ENCODE results near the gene SH2D4B.

Gene SH2D4B

DNA sequence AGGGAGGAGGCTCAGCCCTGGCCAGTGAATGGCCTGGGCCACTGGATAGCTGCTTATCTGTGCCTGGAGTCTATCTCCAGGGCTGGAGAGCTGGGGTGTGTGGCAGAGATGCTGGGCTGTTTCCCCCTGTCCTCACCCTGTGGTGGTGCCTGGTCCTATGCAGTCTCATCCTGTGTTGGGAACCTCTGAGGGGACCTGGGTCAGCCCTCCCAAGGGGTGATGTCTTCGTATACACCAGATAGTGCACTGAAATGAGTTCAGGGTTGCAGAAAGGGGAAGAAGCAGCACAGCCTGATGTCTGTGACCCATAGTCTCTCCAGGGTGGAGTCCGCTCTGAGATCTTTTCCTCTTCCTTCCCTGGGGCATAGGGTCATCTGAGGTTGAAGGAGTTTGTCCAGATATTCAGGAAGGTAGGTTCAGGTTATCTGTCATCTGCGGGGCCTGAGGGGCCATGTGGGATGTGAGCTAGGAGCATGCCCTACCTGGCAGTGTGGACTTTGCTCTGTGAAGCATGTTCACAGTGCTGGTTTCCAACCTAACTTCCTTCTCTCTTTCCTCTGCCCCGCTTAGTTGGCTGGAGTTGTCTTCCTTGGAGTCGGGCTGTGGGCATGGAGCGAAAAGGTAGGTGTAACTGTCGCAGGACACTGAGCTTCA, 33.4 kb upstream of the SH2D4B start:
- DNase-seq (ENCODE audit: low read depth) = no peak

DNA sequence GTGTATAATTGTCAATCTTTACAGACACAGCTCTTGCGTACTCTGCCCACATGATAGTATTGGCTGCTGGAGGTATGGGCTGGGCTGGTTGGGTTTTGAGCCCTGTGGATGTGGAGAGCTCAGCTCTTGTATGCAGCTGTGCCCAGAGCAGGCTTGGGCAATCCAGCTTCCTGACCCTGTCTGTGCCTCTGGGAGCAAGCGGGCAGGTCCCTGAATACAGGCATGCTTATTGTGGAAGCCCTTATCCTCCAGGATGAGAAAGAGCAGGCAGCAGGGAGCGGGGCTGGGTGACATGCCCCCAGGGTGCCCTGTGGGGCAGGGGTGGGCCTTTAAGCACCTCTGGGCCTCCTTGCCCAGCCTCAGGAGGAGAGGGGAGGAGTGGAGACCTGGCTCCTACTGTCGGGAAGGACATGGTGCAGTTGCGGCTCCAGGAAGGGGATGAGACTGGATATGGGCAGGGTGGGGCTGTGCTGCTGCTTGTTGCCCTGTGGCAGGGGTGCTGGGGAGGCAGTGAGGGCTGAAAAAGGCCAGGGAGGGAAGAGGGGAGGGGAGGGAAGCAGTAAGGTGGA, 32.7 kb upstream of the SH2D4B start:
- DNase-seq (ENCODE audit: low read depth) = no peak

DNA sequence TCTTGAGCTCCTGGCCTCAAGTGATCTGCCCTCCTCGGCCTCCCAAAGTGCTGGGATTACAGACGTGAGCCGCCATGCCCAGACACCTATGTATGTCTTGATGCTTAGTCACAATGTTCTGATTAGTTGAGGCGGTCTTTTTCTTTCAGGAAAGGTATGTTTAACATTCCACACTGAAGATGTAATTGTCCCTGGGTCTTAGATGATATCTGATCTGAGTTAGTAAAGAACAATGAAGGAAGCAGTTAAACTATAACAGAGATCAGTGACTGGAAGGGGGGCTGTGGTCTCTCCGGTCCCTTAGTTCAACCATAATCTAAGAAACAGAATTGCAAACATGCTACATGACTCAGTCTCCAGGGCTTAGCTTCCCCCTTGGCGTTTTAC, 31.5 kb upstream of the SH2D4B start:
- DNase-seq (ENCODE audit: low read depth) = no peak

DNA sequence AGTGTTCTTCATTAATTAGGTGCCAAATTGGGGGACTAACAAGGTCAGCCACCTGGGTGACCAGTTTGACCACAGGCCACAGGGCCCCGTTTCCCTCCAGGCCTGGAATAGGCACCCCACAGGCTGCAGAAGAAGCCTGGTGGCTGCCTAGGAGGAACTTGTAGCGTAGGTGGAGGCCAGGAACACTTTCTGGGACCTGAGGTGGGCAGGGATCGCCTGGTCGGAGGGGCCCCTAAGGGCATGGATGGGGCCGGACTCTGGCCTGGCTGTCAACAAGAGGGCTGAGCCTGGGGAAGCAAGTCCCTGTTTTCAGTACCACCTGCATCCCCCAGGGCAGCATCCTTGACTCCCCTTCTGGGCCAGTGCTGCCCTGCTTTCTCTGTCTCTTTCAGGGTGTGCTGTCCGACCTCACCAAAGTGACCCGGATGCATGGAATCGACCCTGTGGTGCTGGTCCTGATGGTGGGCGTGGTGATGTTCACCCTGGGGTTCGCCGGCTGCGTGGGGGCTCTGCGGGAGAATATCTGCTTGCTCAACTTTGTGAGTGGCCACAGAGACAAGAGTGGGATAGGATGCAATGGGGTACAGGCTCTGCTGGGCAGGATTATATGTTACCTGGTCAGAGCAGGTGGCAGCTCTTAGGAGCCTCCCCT, 30.7 kb upstream of the SH2D4B start:
- DNase-seq (ENCODE audit: low read depth) = no peak

DNA sequence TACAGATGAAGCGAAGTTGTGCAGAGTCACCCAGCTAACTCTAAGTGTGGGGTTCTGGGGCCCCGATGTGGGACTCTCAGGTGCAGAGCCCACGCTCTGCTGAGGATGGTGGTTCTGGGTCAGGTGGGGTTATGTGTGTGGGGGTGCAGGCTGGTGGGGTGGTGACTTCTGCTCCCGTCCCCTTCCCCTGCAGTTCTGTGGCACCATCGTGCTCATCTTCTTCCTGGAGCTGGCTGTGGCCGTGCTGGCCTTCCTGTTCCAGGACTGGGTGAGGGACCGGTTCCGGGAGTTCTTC, 28.6 kb upstream of the SH2D4B start:
- no peak for DNase-seq (ENCODE audit: low read depth)

DNA sequence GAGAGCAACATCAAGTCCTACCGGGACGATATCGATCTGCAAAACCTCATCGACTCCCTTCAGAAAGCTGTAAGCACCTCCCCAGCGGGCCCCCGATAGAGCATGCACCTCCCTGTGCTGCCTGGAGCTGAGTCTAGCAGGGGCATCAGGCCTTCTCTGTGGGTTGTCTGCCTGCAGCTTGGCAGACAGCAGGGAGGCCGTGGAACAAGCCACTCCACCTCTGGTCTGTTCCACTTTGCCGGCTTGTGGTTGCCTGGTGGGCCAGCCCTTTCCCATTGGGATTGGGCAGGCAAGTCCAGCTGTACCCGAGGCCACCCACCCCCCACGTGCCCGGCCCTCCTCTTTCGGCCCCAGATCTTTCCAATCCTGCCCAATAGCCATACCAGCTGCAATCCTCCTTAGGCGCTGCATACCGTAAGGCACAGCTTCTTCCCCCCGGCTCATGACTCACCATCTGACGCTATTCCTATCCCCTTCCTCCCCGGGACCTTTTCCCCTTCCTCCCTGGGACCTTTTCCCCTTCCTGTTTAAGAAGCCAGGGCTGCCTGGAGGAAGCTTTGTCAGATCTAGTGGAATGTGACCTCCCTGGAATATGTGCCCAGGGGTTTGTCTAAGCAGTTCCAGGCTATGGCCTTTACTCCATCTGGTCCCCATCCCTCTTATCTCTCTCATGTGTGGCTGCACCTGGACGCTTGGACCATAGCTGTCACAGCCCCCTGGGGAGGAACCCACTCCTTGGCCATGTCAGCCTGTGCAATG, 28.1 kb upstream of the SH2D4B start:
- DNase-seq (ENCODE audit: low read depth) = no peak

DNA sequence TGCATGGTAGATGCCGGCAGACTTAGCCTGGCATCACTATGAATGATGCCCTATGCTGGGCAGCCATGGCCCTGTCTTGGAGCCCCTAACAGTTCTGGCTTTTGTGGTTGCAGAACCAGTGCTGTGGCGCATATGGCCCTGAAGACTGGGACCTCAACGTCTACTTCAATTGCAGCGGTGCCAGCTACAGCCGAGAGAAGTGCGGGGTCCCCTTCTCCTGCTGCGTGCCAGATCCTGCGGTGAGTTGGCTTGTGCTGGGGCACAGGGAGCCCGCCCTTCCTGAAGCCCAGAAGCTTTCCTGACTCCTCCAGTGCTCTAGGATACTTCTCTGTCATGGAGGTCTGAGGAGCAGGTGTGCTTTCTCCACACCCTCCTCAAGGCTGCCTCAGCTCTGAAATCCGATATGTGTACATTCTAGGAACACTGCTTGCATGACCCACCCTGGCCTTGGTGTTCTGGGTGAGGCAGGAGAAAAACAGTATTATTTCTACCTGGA, 25.6 kb upstream of the SH2D4B start:
- no peak for DNase-seq (ENCODE audit: low read depth)

DNA sequence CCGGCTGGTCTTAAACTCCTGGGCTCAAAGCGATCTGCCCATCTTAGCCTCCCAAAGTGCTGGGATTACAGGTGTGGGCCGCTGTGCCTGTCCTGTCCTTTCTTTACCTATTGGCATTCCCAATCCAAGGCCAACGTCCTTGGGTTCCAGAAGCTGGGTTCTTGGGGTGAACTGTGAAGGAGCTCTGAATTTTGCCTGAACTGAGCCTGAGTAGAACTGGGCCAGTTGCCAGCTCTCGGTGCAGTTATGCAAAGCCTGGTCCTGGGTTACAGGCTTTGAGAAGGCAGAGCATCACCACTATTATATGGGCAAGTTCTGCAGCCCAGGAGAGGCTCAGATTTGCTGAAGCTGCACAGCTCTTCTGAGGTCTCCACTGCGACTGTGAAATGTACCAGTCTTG, 24.6 kb upstream of the SH2D4B start:
- no peak for DNase-seq (ENCODE audit: low read depth)

DNA sequence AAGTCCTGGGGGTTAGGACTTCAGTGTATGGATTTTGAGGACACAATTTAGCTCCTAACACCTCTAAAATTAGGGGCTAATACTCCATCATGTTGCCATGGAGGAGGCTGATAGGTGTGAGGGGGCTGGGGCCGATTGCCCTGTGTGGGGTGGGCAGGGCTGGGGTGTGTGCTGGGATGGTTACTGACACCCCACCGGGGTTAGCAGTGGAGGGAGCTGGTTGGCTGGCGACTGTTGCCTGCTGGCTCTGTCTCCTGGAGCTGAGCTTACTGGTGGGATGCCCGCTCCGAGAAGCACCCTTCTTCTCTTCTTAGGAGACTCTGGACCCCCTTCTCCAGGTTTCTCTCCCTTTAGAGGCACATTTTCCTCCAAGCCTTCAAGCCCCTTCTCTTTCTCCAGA, 22.2 kb upstream of the SH2D4B start:
- no peak for DNase-seq (ENCODE audit: low read depth)

DNA sequence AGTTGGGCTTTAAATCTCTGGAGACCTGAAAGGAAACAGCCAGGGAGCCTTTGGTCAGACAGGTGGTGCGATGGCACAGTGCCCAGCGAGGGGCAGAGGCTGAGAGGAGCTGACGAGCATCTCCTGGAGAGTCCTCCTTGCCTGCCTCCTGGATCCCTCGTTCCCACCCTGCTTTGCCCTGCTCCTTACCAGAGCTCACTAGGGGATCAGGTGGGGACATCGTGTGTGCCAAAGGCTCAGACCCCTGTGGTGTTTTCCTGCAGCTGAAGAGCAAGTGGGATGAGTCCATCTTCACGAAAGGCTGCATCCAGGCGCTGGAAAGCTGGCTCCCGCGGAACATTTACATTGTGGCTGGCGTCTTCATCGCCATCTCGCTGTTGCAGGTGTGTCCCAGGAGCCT, 21.8 kb upstream of the SH2D4B start:
- no peak for DNase-seq (ENCODE audit: low read depth)

DNA sequence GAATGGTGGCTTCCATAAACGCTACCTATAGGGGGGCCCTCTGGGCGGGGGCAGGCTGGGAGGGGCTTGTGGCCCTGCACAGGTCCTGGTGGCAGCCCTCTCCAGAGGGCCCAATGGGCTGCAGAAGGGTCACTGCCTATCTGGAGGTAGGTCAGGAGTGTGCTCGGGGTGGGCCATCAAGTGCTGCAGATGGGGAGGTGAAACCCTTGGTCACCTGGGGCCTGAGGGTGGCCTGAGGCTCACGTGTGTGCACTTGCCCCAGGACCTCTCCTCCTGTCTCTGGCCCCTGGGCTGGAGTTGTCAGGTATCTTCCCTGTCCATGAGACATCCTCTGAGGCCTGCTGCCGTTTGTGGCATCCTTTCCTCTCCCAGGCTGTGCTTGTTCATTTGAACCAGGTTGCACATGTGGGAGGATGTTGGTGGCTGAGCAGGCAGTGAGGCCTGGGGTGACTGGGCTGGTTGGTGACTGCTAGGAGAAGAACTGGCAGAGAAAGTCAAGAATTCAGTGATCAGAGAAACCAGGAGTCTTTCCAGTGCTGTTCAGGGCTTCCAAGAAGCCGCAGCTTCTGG, 21.1 kb upstream of the SH2D4B start:
- DNase-seq (ENCODE audit: low read depth) = no peak

DNA sequence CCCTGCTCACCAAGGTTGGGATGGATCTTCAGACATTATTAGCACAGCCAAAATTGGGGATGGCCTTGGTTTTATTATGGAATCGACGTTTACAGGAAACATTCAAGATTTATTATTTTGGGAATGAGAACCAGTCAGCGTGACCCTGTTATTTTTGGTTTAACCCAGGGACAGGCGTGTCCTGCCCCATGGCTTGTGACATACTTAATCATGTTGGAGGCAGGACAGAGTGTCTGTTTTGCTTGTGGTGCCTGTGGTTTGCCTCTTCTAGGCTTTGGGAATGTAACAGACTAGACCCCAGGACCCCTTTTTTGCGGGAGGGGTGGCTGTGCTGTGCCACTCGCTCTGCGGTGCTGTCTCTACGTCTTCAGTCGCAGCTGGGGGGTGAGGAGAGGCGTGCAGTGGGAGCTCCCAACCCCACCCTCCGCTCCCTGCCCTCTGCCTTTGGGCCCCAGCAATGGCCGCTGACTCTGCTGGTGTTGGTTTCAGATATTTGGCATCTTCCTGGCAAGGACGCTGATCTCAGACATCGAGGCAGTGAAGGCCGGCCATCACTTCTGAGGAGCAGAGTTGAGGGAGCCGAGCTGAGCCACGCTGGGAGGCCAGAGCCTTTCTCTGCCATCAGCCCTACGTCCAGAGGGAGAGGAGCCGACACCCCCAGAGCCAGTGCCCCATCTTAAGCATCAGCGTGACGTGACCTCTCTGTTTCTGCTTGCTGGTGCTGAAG, 20.1 kb upstream of the SH2D4B start:
- no peak for DNase-seq (ENCODE audit: low read depth)

DNA sequence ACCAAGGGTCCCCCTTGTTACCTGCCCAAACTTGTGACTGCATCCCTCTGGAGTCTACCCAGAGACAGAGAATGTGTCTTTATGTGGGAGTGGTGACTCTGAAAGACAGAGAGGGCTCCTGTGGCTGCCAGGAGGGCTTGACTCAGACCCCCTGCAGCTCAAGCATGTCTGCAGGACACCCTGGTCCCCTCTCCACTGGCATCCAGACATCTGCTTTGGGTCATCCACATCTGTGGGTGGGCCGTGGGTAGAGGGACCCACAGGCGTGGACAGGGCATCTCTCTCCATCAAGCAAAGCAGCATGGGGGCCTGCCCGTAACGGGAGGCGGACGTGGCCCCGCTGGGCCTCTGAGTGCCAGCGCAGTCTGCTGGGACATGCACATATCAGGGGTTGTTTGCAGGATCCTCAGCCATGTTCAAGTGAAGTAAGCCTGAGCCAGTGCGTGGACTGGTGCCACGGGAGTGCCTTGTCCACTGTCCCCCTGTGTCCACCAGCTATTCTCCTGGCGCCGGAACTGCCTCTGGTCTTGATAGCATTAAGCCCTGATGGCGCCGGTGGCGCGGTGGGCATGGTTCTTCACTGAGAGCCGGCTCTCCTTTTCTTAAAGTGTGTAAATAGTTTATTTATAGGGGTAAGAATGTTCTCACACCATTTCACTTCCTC, 19.4 kb upstream of the SH2D4B start:
- DNase-seq (ENCODE audit: low read depth) = no peak

DNA sequence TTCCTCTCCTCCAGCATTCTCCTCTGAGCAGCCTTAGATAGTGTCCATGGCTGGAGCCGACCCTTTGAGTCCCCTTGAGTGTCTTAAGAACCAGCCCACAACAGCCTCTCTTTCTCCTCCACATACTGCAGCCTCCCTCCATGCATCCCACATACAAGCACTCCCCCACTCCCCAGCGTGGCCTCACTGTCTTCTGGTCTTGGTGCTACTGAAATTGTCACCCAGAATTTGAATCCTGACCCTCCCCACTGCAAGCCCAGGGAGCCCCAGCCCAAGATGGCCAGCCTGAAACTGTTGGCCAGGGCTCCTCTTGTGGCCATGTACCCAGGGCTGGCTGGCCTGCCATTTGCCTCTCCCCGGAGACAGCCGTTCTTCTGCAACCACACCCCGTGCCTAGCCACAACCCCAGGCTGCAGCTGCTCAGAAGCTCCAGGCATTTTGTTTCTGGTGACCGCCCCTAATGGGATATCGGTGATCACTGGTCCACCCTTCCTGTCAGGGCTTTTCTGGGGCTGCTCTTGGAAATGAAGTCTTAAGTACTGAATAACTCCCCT, 18.8 kb upstream of the SH2D4B start:
- no peak for DNase-seq (ENCODE audit: low read depth)

DNA sequence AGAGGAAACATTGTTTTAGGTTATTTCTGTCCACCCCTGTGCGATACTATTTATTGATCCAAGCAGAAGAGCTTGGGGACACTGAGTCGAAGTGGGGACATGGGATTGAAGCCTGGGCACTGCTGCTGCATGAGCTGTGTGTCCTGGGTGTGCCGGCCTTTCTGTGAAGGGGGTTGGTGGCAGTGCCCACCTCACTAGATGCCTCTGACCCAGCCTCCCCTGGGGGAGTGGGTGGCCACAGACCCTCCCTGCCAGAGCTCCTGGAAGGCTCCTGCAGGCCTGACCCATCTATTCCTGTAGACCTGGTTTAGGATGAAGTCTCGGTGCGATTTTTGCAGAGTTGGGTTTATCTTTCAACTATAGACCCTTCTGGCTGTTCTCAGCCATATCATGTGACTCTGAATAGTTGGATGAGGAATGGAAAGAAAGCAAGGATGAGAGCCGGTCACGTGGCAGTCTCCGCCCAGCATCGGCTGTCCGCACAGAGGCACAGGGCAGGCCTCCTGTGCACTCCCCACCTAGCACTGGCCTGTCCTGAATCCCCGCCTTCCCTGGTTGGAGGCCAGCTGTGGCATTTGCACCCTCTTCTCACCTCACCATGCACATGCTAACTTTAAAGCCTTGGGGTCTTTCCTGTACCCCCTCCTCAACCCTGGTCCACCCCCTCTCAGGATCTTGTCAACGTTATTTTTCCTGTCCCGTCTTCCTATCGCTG, 17.6 kb upstream of the SH2D4B start:
- DNase-seq (ENCODE audit: low read depth) = no peak

DNA sequence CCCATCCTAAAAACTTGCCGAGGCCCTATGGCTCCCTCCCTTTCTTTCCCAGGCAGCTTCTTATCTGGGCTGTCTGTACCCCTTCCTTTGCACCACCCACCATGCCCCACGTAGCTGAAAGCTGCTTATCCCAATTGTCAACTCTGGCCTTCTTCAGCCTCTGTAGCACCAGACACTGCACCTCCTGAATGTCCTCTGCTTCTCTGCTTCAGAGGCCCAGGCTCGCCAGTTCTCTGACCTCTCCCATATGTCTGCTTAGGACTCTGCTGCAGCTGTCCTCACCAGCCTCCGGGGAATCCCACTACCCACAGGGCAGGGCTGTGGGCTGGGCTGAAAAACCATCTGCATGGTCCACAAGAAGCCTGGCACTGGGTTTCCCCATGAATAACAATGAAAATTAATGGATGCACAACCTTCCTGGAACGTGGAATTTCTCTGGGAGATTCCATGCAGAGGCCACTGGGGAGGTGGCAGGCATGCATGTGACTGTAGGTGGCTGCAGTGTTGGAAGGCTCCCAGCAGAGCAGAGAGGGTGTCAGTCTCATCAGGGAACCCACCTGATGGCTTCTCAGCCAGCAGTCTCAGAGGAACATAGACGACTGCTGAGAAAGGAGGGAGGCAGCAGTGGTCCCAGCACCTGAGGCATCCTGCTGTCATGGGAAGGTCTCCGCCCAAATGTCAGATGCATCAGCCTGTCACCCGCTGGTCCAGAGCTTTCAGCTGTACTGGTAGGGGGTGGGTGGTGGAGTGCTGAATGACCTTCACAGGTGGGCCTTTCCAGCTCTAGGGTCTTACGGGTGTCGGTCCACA, 16.8 kb upstream of the SH2D4B start:
- DNase-seq (ENCODE audit: low read depth) = no peak

DNA sequence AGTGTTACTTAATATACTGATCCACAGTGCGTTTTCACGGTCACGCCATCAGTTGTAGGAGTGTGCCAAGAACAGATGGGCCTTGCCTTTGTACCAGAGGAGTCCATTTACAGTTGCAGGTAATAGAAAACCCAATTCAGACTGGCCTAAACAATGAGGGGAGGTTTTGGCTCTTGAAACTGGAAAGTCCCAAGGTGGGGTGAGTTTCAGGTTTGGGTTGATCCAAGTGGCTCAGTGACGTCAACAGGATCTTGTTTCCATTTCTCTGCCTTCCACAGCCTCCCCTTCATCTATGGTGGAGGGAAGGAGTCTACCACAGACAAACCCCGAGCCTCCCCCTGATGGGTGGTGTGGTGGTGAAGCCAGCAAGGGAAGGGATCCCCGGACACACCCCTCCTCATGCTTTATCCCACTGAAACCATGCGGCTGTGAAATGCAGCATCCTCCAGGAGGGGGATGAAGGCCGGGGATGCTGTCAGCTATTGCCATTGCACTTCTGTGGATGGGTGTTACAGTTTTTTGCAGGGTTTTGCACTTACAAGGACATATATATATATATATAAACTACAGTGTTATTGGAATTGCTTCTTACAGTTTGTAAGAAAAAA, 14.8 kb upstream of the SH2D4B start:
- DNase-seq (ENCODE audit: low read depth) = no peak

DNA sequence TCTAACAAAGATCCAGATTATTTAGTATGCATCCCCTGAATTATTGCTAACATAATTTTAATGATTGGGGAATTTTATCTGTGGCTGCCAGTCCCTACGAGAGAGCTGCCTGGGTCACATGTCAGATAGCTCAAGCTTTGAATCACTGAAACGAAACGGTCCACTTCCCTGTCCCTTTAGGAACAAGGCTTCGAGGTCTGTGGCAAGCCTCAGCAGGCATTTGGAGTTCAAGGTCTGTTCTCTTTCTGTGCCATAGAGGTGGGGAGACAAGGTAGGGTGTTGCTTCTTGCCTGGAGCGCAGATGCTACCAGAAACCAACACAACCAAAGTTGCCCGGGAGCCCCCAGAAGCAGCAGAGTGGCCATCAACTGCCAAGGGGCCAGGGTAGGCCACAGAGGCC, 13.9 kb upstream of the SH2D4B start:
- no peak for DNase-seq (ENCODE audit: low read depth)

DNA sequence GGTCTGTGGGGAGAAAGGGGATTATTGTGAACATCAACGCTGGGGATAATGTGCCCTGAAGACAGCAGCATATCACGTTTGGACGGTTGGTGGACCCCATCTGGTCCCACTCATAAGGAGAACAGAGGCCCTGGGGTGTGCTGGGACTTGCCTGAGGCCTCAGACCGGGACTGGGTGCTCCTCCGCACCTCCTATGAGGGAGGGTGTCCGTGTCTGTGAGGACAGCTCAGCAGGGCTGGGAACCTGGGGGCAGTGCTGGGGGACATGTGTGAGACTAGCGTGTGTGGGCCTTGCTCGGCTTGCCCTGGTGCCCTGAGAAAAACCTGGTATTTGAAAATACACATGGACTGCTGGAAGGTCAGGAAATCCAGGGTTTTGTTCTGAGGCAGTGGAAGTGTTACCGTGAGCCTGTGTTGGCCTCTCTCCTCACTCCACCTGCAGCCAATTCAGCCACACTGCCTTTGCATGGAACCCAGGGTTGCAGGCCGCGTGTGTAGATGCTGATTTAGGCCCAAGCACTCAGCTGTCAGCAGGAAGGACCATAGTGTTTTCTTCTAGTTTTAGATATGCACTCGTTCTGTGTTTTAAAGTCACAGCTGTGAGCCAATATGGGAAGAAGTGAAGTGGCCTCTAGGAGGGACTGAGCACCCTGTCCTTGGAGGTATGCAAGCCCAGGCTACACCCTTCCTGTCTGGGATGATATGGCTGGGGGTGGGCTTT, 13.4 kb upstream of the SH2D4B start:
- DNase-seq (ENCODE audit: low read depth) = no peak

Measured in activated T-cell treated with anti-CD3 and anti-CD28 coated beads for 48 hours (primary cell).